DOHH2 (cell line): Measurements from ENCODE around the gene GLB1L.
"Not testable (repeated sequence)": the region's sequence is repeated elsewhere in the genome, so short reads cannot be mapped to it uniquely, and the experiment has no call there.

ENCODE experiments used
- EZH2phosphoT487 ChIP-seq: fragments of 200-600 bp; sonication (generic); IDR thresholded peaks from 2 replicates; pipeline ENCODE4 v1.6.1; 2017; ENCODE audit warnings: borderline replicate concordance, mild to moderate bottlenecking, antibody characterized with exemption, low read length, moderate library complexity, mixed read lengths
- TF ChIP-seq, protein P1 (sequence below): fragments of 200-600 bp; sonication (generic); IDR thresholded peaks from one replicate; pipeline ENCODE4 v1.5.1; 2014; ENCODE audit warnings: antibody characterized with exemption, mild to moderate bottlenecking, low read depth, low read length; ENCODE audit not compliant: poor library complexity, severe bottlenecking

DNA sequence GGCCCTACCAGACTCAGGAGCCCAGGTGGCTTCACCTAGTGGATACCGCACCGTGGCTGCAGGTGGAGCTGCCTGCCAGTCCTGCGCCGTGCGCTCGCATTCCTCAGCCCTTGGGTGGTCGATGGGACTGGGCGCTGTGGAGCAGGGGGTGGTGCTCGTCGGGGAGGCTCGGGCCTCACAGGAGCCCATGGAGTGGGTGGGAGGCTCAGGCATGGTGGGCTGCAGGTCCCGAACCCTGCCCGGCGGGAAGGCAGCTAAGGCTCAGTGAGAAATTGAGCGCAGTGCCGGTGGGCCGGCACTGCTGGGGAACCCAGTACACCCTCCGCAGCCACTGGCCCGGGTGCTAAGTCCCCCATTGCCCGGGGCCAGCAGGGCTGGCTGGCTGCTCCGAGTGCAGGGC, 43.9 kb downstream of the GLB1L start:
- TF ChIP-seq, protein P1, sequence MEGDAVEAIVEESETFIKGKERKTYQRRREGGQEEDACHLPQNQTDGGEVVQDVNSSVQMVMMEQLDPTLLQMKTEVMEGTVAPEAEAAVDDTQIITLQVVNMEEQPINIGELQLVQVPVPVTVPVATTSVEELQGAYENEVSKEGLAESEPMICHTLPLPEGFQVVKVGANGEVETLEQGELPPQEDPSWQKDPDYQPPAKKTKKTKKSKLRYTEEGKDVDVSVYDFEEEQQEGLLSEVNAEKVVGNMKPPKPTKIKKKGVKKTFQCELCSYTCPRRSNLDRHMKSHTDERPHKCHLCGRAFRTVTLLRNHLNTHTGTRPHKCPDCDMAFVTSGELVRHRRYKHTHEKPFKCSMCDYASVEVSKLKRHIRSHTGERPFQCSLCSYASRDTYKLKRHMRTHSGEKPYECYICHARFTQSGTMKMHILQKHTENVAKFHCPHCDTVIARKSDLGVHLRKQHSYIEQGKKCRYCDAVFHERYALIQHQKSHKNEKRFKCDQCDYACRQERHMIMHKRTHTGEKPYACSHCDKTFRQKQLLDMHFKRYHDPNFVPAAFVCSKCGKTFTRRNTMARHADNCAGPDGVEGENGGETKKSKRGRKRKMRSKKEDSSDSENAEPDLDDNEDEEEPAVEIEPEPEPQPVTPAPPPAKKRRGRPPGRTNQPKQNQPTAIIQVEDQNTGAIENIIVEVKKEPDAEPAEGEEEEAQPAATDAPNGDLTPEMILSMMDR = not testable (repeated sequence)
- not testable (repeated sequence) for TF ChIP-seq EZH2phosphoT487
